GM18951 (cell line): Measurements from ENCODE around the gene SOCS3.

Source experiments
- POLR2A ChIP-seq: IDR thresholded peaks from 4 replicates; pipeline ENCODE4 v1.6.1; 2011; ENCODE audit warnings: mild to moderate bottlenecking; ENCODE audit not compliant: insufficient read length, insufficient read depth; ENCODE audit errors: extremely low read depth
- in situ Hi-C: fragments of 300-500 bp; cut with MboI; formaldehyde crosslinking; loops from one replicate; pipeline ENCODE4 v1.12.0; 2022; ENCODE audit warnings: low sequenced_read_pairs, mixed read lengths, inconsistent platforms; ENCODE audit not compliant: unreplicated experiment

Gene SOCS3, protein sequence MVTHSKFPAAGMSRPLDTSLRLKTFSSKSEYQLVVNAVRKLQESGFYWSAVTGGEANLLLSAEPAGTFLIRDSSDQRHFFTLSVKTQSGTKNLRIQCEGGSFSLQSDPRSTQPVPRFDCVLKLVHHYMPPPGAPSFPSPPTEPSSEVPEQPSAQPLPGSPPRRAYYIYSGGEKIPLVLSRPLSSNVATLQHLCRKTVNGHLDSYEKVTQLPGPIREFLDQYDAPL

DNA sequence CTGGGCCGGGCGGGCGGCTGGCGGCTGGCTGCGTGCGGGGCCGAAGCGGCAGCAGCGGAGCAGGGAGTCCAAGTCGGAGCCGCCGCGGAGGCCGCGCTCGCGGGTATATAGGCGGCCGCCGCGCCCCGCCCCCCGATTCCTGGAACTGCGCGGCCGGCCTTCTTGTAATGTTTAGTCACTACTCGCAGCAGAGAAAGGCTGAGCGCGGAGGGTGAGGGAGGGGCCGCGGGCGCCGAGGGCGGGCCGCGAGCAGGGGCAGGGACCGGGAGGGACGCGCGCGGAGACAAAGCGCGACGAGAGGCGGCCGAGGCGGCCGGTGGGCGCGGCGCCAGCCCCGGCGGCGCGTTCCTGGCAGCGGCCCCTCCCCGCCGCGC lies at the start of gene SOCS3:
Gene SOCS3 (minus strand): TSS at position 81 of the 374 bp plus-strand sequence. CDS start 982 bp downstream, outside the sequence.
- peak; percentile 92 for TF ChIP-seq POLR2A

DNA sequence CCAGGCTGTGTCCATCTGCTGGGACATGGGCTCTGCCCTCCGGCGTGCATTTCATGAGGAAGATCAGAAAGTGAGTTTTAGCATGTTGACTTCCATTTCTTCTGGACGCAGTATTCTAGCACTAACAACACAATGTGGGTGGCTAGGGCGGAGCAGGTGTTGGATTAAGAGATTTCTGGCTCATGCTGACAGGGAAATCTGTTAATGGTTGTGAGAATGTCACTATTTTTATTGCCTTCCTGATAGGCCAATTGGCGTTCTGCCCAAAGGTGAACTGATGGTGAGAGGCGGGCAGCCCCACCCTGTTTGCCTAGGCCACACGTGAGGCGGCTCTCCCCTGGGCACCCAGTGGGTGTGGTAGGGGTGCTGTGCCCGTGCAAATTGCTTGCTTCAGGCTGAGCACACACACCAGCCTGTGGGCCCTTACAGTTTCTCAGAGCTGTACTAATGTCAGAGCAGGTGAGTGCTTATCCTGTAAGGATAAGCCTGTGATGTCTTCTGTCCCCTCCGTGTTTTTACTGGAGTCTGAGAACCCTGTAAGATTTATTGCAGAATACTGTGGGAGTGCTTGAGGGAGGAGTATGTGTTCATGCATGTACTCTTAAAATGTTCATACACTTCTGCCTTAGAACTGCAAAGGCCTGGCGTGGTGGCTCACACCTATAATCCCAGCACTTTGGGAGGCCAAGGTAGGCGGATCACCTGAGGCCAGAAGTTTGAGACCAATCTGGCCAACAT lies 49.5 kb upstream of the SOCS3 start:
- TF ChIP-seq POLR2A = no peak
- in situ Hi-C loops = no loop called here

More for the DNA sequence above, at the start of gene SOCS3:
- in situ Hi-C loops = loop anchor here (10.0 kb wide), 1 partner anchor 65 kb away; no protein-coding TSS in a partner anchor

DNA sequence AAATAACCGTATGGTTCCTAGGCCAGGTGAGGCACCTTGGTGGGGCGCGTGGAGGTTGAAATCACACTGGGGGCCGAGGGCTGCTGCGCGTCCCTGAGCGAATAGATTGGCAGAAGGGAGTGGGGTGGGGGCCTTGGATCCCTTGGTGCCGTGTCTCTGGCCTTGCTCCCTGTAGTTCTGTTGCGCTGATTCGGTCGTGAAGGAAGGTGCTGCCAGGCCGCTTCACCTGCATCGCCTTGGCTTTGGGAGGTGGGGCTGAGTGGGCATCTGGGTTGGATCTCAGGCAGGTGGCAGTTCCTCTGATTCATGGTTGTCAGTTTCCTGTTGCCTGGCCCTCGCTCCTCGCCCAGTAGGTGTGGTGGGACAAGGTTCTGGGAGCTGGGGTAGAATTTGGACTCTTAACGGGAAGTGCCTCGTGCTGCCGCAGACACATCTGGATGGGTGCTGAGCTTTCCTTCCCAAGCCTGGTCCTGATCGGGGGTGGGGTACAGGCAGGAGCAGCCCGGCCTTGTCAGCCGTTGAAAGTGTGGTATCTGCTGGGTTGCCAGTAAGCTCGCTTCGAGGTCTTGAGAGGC lies 48.7 kb upstream of the SOCS3 start:
- TF ChIP-seq POLR2A = no peak
- in situ Hi-C loops = no loop called here

DNA sequence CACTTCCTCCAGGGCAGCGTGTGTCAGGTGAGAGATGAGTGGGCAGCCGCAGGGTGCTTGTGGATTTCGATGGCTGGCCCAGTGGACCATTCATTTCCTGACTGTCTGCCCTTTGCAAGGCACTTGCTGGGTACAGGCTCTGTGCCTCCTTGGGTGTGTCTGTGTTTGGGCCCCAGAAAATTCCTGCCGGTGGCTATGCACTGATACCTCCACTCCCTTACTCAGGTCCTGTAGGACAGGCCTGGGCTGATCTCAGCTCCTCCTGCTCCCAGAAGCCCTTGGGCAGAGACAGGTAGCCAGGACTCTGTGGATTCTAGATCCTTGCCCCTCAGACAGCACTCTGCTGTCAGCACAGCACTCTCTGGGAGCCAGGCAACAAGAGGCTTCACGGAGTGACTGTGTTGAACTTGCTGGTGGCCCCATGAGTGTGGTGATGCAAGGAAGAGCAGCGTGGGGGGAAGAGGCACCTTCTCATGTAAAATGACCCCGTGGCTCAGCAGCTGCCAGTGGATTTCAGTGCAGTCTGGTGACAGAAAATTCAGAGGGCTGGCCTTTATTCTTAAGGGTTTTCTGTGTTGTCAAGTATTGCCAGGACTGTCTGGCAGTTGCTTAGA lies 47.6 kb upstream of the SOCS3 start:
- in situ Hi-C loops = no loop called here
- no peak for TF ChIP-seq POLR2A

- no peak for TF ChIP-seq POLR2A
- in situ Hi-C loops = no loop called here
These were observed 47.0 kb upstream of the SOCS3 start for GRCh38 chr17:78406920-78407319.

DNA sequence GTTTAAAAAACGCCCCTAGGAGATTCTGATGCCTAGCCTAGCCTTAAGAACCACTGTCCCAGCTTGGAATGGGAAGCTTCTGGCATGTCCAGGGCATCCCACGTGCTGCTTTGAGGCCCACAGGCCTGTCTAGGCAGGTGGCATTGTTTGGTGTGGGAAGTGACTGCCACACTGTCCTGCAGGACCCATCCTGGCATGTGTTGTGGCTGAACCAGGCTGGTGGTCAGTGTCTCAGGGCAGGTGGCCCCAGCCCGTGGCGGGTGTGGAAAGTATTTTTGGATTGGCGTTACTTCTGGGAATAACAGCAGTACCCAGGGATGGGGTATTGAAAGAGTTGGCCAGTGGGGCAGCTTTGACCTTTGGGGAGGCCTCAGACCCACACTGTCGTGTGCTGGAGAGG lies 46.5 kb upstream of the SOCS3 start:
- in situ Hi-C loops = no loop called here
- TF ChIP-seq POLR2A = no peak

GRCh38 chr17:78403822-78404221 lies 43.9 kb upstream of the SOCS3 start:
- in situ Hi-C loops = no loop called here
- no peak for TF ChIP-seq POLR2A

DNA sequence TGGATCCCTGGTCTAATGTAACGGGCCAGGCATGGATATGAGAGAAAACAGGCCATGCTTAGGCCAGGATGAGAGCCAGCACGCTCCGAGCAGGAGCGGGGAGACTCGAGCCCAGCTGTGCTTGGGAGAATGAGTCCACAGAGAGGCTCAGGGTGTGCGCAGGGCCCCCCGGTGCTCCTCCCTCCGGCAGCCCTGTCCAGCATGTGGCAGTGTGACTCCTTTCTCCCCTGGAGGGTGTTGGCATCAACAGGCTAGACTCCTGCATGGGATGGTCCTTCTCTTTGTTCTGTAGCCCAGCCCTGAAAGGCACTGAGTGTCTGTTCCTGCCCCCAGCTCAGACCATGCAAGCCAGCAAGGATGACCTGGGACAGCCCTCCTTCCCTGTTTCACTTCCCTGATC lies 42.0 kb upstream of the SOCS3 start:
- no peak for TF ChIP-seq POLR2A
- in situ Hi-C loops = no loop called here

DNA sequence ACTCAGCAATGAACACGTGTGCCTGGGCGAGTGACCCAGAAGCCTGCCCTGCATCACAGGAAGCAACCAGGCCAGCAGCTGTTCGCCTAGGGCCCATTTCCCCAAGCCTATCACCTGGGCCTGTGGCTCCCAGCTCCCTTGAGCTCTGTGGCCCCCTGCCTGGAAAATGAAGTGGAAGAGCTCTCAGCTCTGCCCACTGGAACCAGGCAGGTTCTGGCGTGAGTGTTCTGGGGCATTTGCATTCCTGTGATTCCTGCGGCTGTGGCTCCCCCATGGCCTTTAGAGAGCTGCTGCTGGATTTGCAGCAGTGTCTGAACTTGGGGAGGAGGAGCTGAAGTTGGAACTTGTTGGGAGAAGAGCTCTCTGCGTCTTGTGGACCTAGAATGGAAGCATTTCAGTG lies 41.4 kb upstream of the SOCS3 start:
- in situ Hi-C loops = no loop called here
- TF ChIP-seq POLR2A = no peak

GRCh38 chr17:78400581-78401240 lies 40.8 kb upstream of the SOCS3 start:
- in situ Hi-C loops = no loop called here
- TF ChIP-seq POLR2A = no peak

DNA sequence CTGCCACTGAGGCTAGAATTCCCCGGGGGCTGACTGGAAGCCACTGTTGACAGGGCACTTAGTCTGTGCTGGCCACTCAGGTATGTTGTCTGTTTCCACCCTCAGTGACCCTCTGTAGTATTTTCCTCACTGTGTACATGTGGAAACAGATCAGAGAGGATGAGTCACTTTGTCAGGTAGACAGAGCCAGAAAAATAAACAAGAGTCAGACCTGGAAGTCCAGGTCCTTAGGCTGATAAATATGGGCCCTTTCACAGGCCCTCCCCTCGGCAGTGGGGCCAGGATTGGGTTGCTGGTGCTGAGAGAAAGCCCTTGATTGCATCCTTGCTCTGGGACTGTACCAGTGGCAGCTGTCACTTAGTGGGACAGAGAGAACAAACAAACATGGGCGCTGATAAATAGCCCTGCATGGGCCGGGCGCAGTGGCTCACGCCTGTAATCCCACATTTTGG lies 39.8 kb upstream of the SOCS3 start:
- no peak for TF ChIP-seq POLR2A
- in situ Hi-C loops = no loop called here

- no peak for TF ChIP-seq POLR2A
- in situ Hi-C loops = no loop called here
These were observed 39.3 kb upstream of the SOCS3 start for GRCh38 chr17:78399028-78399692.
